Astrocyte (in vitro differentiated cells and primary cell): ENCODE results near the gene LIMS2. TPM values are rescaled to one million over a fixed set of nuclear protein-coding genes. Genes with fewer than 3 reads are reported as not detected.

ENCODE experiments used
- DNase-seq: peaks from one replicate; pipeline ENCODE4 v3.0.0-alpha.2; 2010; ENCODE audit warnings: low read depth
- FAIRE-seq: peaks from 2 replicates; lab custom pipeline; 2011; peaks lifted over from hg19 to GRCh38; lab: Jason Lieb, UNC
- H2AFZ ChIP-seq: 2 replicates; pipeline ENCODE4 v1.6.0; 2012; ENCODE audit warnings: low read depth, low read length, inconsistent platforms
- H3K27ac ChIP-seq: 2 replicates; pipeline ENCODE4 v1.5.1; 2011; ENCODE audit warnings: low read depth, low read length, inconsistent platforms
- H3K27me3 ChIP-seq: 2 replicates; pipeline ENCODE4 v1.6.0; 2011; ENCODE audit warnings: low read length, inconsistent platforms; ENCODE audit not compliant: insufficient read depth
- H3K36me3 ChIP-seq: 2 replicates; pipeline ENCODE4 v1.5.1; 2011; ENCODE audit warnings: low read length, inconsistent platforms; ENCODE audit not compliant: insufficient read depth
- H3K4me1 ChIP-seq: 2 replicates; pipeline ENCODE4 v1.5.1; 2011; ENCODE audit warnings: low read length, inconsistent platforms; ENCODE audit not compliant: insufficient read depth
- H3K4me2 ChIP-seq: 2 replicates; pipeline ENCODE4 v1.6.0; 2012; ENCODE audit warnings: low read length, inconsistent platforms
- H3K4me3 ChIP-seq: 2 replicates; pipeline ENCODE4 v1.5.1; 2011; ENCODE audit warnings: low read depth, mild to moderate bottlenecking, low read length, inconsistent platforms; ENCODE audit not compliant: insufficient read depth
- H3K79me2 ChIP-seq: 2 replicates; pipeline ENCODE4 v1.6.0; 2012; ENCODE audit warnings: mild to moderate bottlenecking, low read length, inconsistent platforms; ENCODE audit not compliant: insufficient read depth
- H3K9ac ChIP-seq: 2 replicates; pipeline ENCODE4 v1.6.0; 2012; ENCODE audit warnings: mild to moderate bottlenecking, low read length, inconsistent platforms
- H3K9me3 ChIP-seq: 2 replicates; pipeline ENCODE4 v1.5.1; 2012; ENCODE audit warnings: low read depth, mild to moderate bottlenecking, low read length, inconsistent platforms; ENCODE audit not compliant: insufficient read depth
- H4K20me1 ChIP-seq: 2 replicates; pipeline ENCODE4 v1.6.0; 2012; ENCODE audit warnings: low read length, inconsistent platforms; ENCODE audit not compliant: insufficient read depth
- H3K27ac Mint-ChIP-seq: one replicate; pipeline ENCODE4 v1.8.0; 2021; ENCODE audit warnings: mild to moderate bottlenecking, mixed read lengths; ENCODE audit not compliant: unreplicated experiment
- H3K27me3 Mint-ChIP-seq: one replicate; pipeline ENCODE4 v1.8.0; 2021; ENCODE audit warnings: low read depth, mixed read lengths; ENCODE audit not compliant: unreplicated experiment
- H3K36me3 Mint-ChIP-seq: one replicate; pipeline ENCODE4 v1.8.0; 2021; ENCODE audit warnings: low read depth, mixed read lengths; ENCODE audit not compliant: unreplicated experiment
- H3K4me1 Mint-ChIP-seq: one replicate; pipeline ENCODE4 v1.8.0; 2021; ENCODE audit warnings: low read depth, mixed read lengths; ENCODE audit not compliant: unreplicated experiment
- H3K4me3 Mint-ChIP-seq: one replicate; pipeline ENCODE4 v1.8.0; 2021; ENCODE audit warnings: mild to moderate bottlenecking, moderate library complexity, mixed read lengths; ENCODE audit not compliant: unreplicated experiment
- H3K9me3 Mint-ChIP-seq: one replicate; pipeline ENCODE4 v1.8.0; 2021; ENCODE audit warnings: mild to moderate bottlenecking, mixed read lengths; ENCODE audit not compliant: unreplicated experiment
- EZH2 ChIP-seq: IDR thresholded peaks from 2 replicates; pipeline ENCODE4 v1.6.1; 2012; ENCODE audit warnings: mild to moderate bottlenecking, low read length, inconsistent platforms; ENCODE audit not compliant: insufficient read depth
- total RNA-seq: library from RNA; stranded (reverse); gene quantifications from 2 replicates; pipeline ENCODE4 v1.2.1, GENCODE V29; 2021
- TF ChIP-seq, protein P1 (sequence below): IDR thresholded peaks from 2 replicates; pipeline ENCODE4 v1.5.1; 2011; ENCODE audit warnings: low read depth, mild to moderate bottlenecking, inconsistent platforms, low read length, moderate library complexity; ENCODE audit not compliant: insufficient read depth

Gene LIMS2
- total RNA-seq, 1 donor from 2014 or later = 73.3 TPM

- Mint-ChIP-seq H3K36me3 (peaks cover 29% of the 10 kb centered on the region), H3K27me3 (peaks cover 2% of the 10 kb centered on the region), H3K9me3 (no peaks in the 10 kb centered on the region), H3K27ac (no peak overlapping the region), H3K4me1 (peaks cover 8% of the 10 kb centered on the region), H3K4me3 (no peak overlapping the region)
- Histone ChIP-seq H2AFZ (no peak overlapping the region), H3K9ac (no peak overlapping the region), H3K4me3 (no peak overlapping the region), H4K20me1 (no peaks in the 10 kb centered on the region), H3K27ac (no peak overlapping the region), H3K36me3 (no peaks in the 10 kb centered on the region), H3K9me3 (no peaks in the 10 kb centered on the region), H3K27me3 (no peaks in the 10 kb centered on the region), H3K4me2 (no peak overlapping the region), H3K79me2 (no peaks in the 10 kb centered on the region), H3K4me1 (peaks cover 3% of the 10 kb centered on the region)
- DNase-seq (no peak), FAIRE-seq (no peak)
- TF ChIP-seq EZH2 = no peak
- TF ChIP-seq, protein P1, sequence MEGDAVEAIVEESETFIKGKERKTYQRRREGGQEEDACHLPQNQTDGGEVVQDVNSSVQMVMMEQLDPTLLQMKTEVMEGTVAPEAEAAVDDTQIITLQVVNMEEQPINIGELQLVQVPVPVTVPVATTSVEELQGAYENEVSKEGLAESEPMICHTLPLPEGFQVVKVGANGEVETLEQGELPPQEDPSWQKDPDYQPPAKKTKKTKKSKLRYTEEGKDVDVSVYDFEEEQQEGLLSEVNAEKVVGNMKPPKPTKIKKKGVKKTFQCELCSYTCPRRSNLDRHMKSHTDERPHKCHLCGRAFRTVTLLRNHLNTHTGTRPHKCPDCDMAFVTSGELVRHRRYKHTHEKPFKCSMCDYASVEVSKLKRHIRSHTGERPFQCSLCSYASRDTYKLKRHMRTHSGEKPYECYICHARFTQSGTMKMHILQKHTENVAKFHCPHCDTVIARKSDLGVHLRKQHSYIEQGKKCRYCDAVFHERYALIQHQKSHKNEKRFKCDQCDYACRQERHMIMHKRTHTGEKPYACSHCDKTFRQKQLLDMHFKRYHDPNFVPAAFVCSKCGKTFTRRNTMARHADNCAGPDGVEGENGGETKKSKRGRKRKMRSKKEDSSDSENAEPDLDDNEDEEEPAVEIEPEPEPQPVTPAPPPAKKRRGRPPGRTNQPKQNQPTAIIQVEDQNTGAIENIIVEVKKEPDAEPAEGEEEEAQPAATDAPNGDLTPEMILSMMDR = no peak
Measured at GRCh38 chr2:127652786-127653357, 22.5 kb downstream of the LIMS2 start.

- Histone ChIP-seq H3K27me3 (no peaks in the 10 kb centered on the region), H3K4me3 (no peak overlapping the region), H3K9me3 (no peaks in the 10 kb centered on the region), H3K27ac (no peak overlapping the region), H2AFZ (no peak overlapping the region), H3K4me1 (peaks cover 8% of the 10 kb centered on the region), H4K20me1 (no peaks in the 10 kb centered on the region), H3K36me3 (no peaks in the 10 kb centered on the region), H3K79me2 (no peaks in the 10 kb centered on the region), H3K4me2 (no peak overlapping the region), H3K9ac (no peak overlapping the region)
- Mint-ChIP-seq H3K9me3 (no peaks in the 10 kb centered on the region), H3K27me3 (peaks cover 2% of the 10 kb centered on the region), H3K4me1 (peaks cover 15% of the 10 kb centered on the region), H3K4me3 (no peak overlapping the region), H3K27ac (peak overlapping the region; percentile 12), H3K36me3 (peaks cover 22% of the 10 kb centered on the region)
- DNase-seq (no peak), FAIRE-seq (no peak)
- no peak for TF ChIP-seq EZH2
- TF ChIP-seq, protein P1 = no peak
Measured at GRCh38 chr2:127651971-127652550, 23.3 kb downstream of the LIMS2 start.

- H3K4me3 ChIP-seq = no peak overlapping the region
- Mint-ChIP-seq H3K27ac (no peak overlapping the region), H3K4me3 (no peak overlapping the region), H3K9me3 (no peaks in the 10 kb centered on the region), H3K4me1 (peaks cover 20% of the 10 kb centered on the region), H3K27me3 (peaks cover 2% of the 10 kb centered on the region), H3K36me3 (peaks cover 22% of the 10 kb centered on the region)
- H3K4me2 ChIP-seq = no peak overlapping the region
- FAIRE-seq (no peak), DNase-seq (no peak)
- H3K36me3 ChIP-seq = no peaks in the 10 kb centered on the region
- no peak for TF ChIP-seq EZH2
- TF ChIP-seq, protein P1 = no peak
- H3K9ac ChIP-seq = no peak overlapping the region
- no peaks in the 10 kb centered on the region for H3K9me3 ChIP-seq
- no peak overlapping the region for H2AFZ ChIP-seq
- H4K20me1 ChIP-seq = no peaks in the 10 kb centered on the region
- no peaks in the 10 kb centered on the region for H3K27me3 ChIP-seq
- H3K4me1 ChIP-seq = peaks cover 14% of the 10 kb centered on the region
- no peak overlapping the region for H3K27ac ChIP-seq
- no peaks in the 10 kb centered on the region for H3K79me2 ChIP-seq
Measured at GRCh38 chr2:127651381-127651809, 23.9 kb downstream of the LIMS2 start.
